NCI-H510A (cell line): ENCODE measurements around the gene EPN2.

Experiments used
- DNase-seq: peaks from one replicate; lab custom pipeline; 2025; lab: John Stamatoyannopoulos, UW

The EPN2 gene

GRCh38 chr17:19239544-19239943 lies 2.4 kb downstream of the EPN2 start:
- DNase-seq = no peak

GRCh38 chr17:19242323-19242722 lies 5.2 kb downstream of the EPN2 start:
- DNase-seq = no peak

- no peak for DNase-seq
Observed at GRCh38 chr17:19242926-19243325, 5.8 kb downstream of the EPN2 start.

GRCh38 chr17:19243838-19244237 lies 6.7 kb downstream of the EPN2 start:
- DNase-seq = no peak

- no peak for DNase-seq
Observed at GRCh38 chr17:19244357-19244756, 7.2 kb downstream of the EPN2 start.

GRCh38 chr17:19244781-19245180 lies 7.6 kb downstream of the EPN2 start:
- DNase-seq = no peak

GRCh38 chr17:19247473-19247872 lies 10.3 kb downstream of the EPN2 start:
- no peak for DNase-seq

- DNase-seq = no peak
Observed at GRCh38 chr17:19248151-19248927, 11.2 kb downstream of the EPN2 start.

- DNase-seq = no peak
Observed at GRCh38 chr17:19248928-19249574, 11.9 kb downstream of the EPN2 start.

- no peak for DNase-seq
Observed at GRCh38 chr17:19249681-19250080, 12.5 kb downstream of the EPN2 start.

- no peak for DNase-seq
Observed at GRCh38 chr17:19250421-19251173, 13.4 kb downstream of the EPN2 start.

GRCh38 chr17:19253112-19253511 lies 15.9 kb downstream of the EPN2 start:
- no peak for DNase-seq

GRCh38 chr17:19254651-19255050 lies 17.5 kb downstream of the EPN2 start:
- no peak for DNase-seq

GRCh38 chr17:19255279-19255678 lies 18.1 kb downstream of the EPN2 start:
- DNase-seq = no peak

GRCh38 chr17:19258371-19258770 lies 21.2 kb downstream of the EPN2 start:
- no peak for DNase-seq

GRCh38 chr17:19260958-19261357 lies 23.8 kb downstream of the EPN2 start:
- no peak for DNase-seq

GRCh38 chr17:19261426-19261825 lies 24.3 kb downstream of the EPN2 start:
- no peak for DNase-seq

GRCh38 chr17:19262650-19263631 lies 25.8 kb downstream of the EPN2 start:
- peak; percentile 69 for DNase-seq

GRCh38 chr17:19263641-19264051 lies 26.5 kb downstream of the EPN2 start:
- no peak for DNase-seq

- DNase-seq = no peak
Observed at GRCh38 chr17:19264268-19264667, 27.1 kb downstream of the EPN2 start.

- DNase-seq = no peak
Observed at GRCh38 chr17:19264681-19265080, 27.5 kb downstream of the EPN2 start.

GRCh38 chr17:19265755-19266154 lies 28.6 kb downstream of the EPN2 start:
- DNase-seq = no peak
